Uterine smooth muscle cell (primary cell): ENCODE data around the gene CHTF18. TPM values are rescaled to one million over a fixed set of nuclear protein-coding genes. Genes with fewer than 3 reads are reported as not detected.

Experiments used
- total RNA-seq: library from RNA; depleted of rRNA; stranded (reverse); fragments of >200 nt; gene quantifications from 2 replicates; pipeline ENCODE4 v1.2.3, GENCODE V29; 2014

CHTF18 gene
- 13.5 and 36.5 TPM in 2 replicates for total RNA-seq

GRCh38 chr16:788399-789126, at the start of gene CHTF18:
Gene CHTF18, plus strand, starts transcription at chr16:788620. Its CDS starts 65 bp downstream, at chr16:788685.

GRCh38 chr16:740764-741505, 47.5 kb upstream of the CHTF18 start, which contains the start of gene CIAO3:
Gene CIAO3, minus strand, starts transcription at chr16:740997. Its CDS starts 12 bp downstream, at chr16:740985.

GRCh38 chr16:760545-761343, 27.7 kb upstream of the CHTF18 start, which contains the start of gene MSLN:
Gene MSLN, plus strand, starts transcription at chr16:760734. Its CDS starts 1,947 bp downstream, at chr16:762681.

GRCh38 chr16:787978-788398, 432 bp upstream of the CHTF18 start, which contains the start of gene RPUSD1:
Gene RPUSD1, minus strand, starts transcription at chr16:788381. Its CDS starts 644 bp downstream, at chr16:787737.

GRCh38 chr16:799948-800833, 11.8 kb downstream of the CHTF18 start, which contains the start of gene GNG13:
Gene GNG13, minus strand, starts transcription at chr16:800734. Its CDS starts 1,657 bp downstream, at chr16:799077.

Other genes starting within 250 kb of the CHTF18 start
- gene PRR35, start 228.2 kb upstream of the CHTF18 start, total RNA-seq, result 0.11 TPM in 1 of 2 replicates, not detected in the other
- gene NHLRC4, start 221.6 kb upstream of the CHTF18 start, total RNA-seq, result 1.8 and 2.0 TPM in 2 replicates
- gene PIGQ, start 218.7 kb upstream of the CHTF18 start, total RNA-seq, result 27.9 and 35.5 TPM in 2 replicates
- 15.1 and 18.0 TPM in 2 replicates for gene RAB40C, start 198.6 kb upstream of the CHTF18 start, total RNA-seq
- gene WFIKKN1, start 157.6 kb upstream of the CHTF18 start, total RNA-seq, result 0.25 and 0.33 TPM in 2 replicates
- gene METTL26, start 152.3 kb upstream of the CHTF18 start, total RNA-seq, result 69.9 and 100 TPM in 2 replicates
- gene MCRIP2, start 146.8 kb upstream of the CHTF18 start, total RNA-seq, result 12.2 and 17.4 TPM in 2 replicates
- gene WDR90, start 139.3 kb upstream of the CHTF18 start, total RNA-seq, result 14.6 and 22.6 TPM in 2 replicates
- gene RHOT2, start 120.5 kb upstream of the CHTF18 start, total RNA-seq, result 46.5 and 57.7 TPM in 2 replicates
- gene RHBDL1, start 112.9 kb upstream of the CHTF18 start, total RNA-seq, result 2.9 and 5.9 TPM in 2 replicates
- gene STUB1, start 108.2 kb upstream of the CHTF18 start, total RNA-seq, result 135 and 164 TPM in 2 replicates
- gene JMJD8, start 104.3 kb upstream of the CHTF18 start, total RNA-seq, result 26.1 and 34.5 TPM in 2 replicates
- 5.5 and 6.2 TPM in 2 replicates for gene WDR24, start 98.2 kb upstream of the CHTF18 start, total RNA-seq
- gene FBXL16, start 82.8 kb upstream of the CHTF18 start, total RNA-seq, result 0.37 and 0.44 TPM in 2 replicates
- 47.1 and 79.5 TPM in 2 replicates for gene METRN, start 73.5 kb upstream of the CHTF18 start, total RNA-seq
- gene ANTKMT, start 67.5 kb upstream of the CHTF18 start, total RNA-seq, result 42.5 and 43.4 TPM in 2 replicates
- gene CCDC78, start 62.2 kb upstream of the CHTF18 start, total RNA-seq, result 4.2 and 4.8 TPM in 2 replicates
- 21.7 and 29.0 TPM in 2 replicates for gene HAGHL, start 61.5 kb upstream of the CHTF18 start, total RNA-seq
- gene CIAO3, start 47.6 kb upstream of the CHTF18 start, total RNA-seq, result 35.2 and 35.3 TPM in 2 replicates
- under 0.01 and 0.12 TPM in 2 replicates for gene MSLN, start 27.9 kb upstream of the CHTF18 start, total RNA-seq
- gene RPUSD1, start 239 bp upstream of the CHTF18 start, total RNA-seq, result 20.6 and 26.0 TPM in 2 replicates
- gene GNG13, start 12.1 kb downstream of the CHTF18 start, total RNA-seq, result not detected in 2 replicates
- 21.9 and 23.9 TPM in 2 replicates for gene LMF1, start 182.4 kb downstream of the CHTF18 start, total RNA-seq
- gene SOX8, start 193.2 kb downstream of the CHTF18 start, total RNA-seq, result under 0.01 and 0.22 TPM in 2 replicates